Natural killer cell (primary cell): ENCODE results near the gene SCAPER. TPM values are rescaled to one million over a fixed set of nuclear protein-coding genes. Genes with fewer than 3 reads are reported as not detected.

Experiments used
- ATAC-seq, 3 donors: fragments of 150-1000 bp in 2 of 3; fragments of 200-7000 bp in 1 of 3; cut with Tn5 transposase; 1 replicate in 1 of 3; 2 replicates in 2 of 3; pipeline ENCODE4 v1.10.0; 2021; ENCODE audit warnings: mild to moderate bottlenecking in 2 of 3, moderate library complexity in 2 of 3
- DNase-seq, 2 donors: peaks; one replicate each; pipeline versions ENCODE4 v3.0.0 to v3.0.0-alpha.2; 2013 to 2021; ENCODE audit warnings: mixed read lengths in 1 of 2
- H3K27ac ChIP-seq: one replicate; pipeline ENCODE4 v1.5.1; 2013; ENCODE audit warnings: mild to moderate bottlenecking, low read length
- H3K27me3 ChIP-seq: one replicate; pipeline ENCODE4 v1.6.1; 2013; ENCODE audit warnings: low read length; ENCODE audit not compliant: control insufficient read depth, insufficient read depth
- H3K36me3 ChIP-seq: one replicate; pipeline ENCODE4 v1.6.1; 2013; ENCODE audit warnings: low read length; ENCODE audit not compliant: control insufficient read depth, insufficient read depth
- H3K4me1 ChIP-seq: one replicate; pipeline ENCODE4 v1.6.1; 2013; ENCODE audit warnings: low read length; ENCODE audit not compliant: control insufficient read depth, insufficient read depth
- H3K4me3 ChIP-seq: one replicate; pipeline ENCODE4 v1.5.1; 2013; ENCODE audit warnings: low read length
- H3K9me3 ChIP-seq: one replicate; pipeline ENCODE4 v1.6.1; 2013; ENCODE audit warnings: low read length; ENCODE audit not compliant: control insufficient read depth, insufficient read depth
- H3K27ac Mint-ChIP-seq, 2 donors: one replicate each; pipeline ENCODE4 v1.8.0; 2022; ENCODE audit warnings: mild to moderate bottlenecking in 2 of 2, mixed read lengths in 2 of 2, moderate library complexity in 1 of 2
- H3K27me3 Mint-ChIP-seq, 2 donors: one replicate each; pipeline ENCODE4 v1.8.0; 2022; ENCODE audit warnings: low read depth in 2 of 2, mixed read lengths in 2 of 2
- H3K36me3 Mint-ChIP-seq: one replicate; pipeline ENCODE4 v1.8.0; 2022; ENCODE audit warnings: mixed read lengths
- H3K4me1 Mint-ChIP-seq, 2 donors: one replicate each; pipeline ENCODE4 v1.8.0; 2022; ENCODE audit warnings: mixed read lengths in 2 of 2
- H3K4me3 Mint-ChIP-seq: one replicate; pipeline ENCODE4 v1.8.0; 2022; ENCODE audit warnings: mild to moderate bottlenecking, moderate library complexity, mixed read lengths
- H3K9me3 Mint-ChIP-seq, 2 donors: one replicate each; pipeline ENCODE4 v1.8.0; 2022; ENCODE audit warnings: mixed read lengths in 2 of 2
- WGBS: methylation state at CpG from one replicate; pipeline ENCODE4 v1.1.7; 2013; ENCODE audit warnings: missing lambda C conversion rate; ENCODE audit not compliant: insufficient coverage; 5-methylcytosine and 5-hydroxymethylcytosine counted together
- intact Hi-C: fragments of 100-400 bp; cut with micrococcal nuclease; formaldehyde crosslinking; loops from one replicate; pipeline ENCODE4 v1.14.2; 2022
- total RNA-seq, 4 donors: library from RNA; stranded (reverse); fragments of 120-200 nt in 1 of 4; gene quantifications; one replicate each; pipeline versions ENCODE4 v1.2.3 to v1.2.4, GENCODE V29; 2013 to 2022
- TF ChIP-seq, protein P1 (sequence below): fragments of 200-600 bp; IDR thresholded peaks from one replicate; pipeline ENCODE4 v1.8.0; 2022; ENCODE audit warnings: antibody characterized with exemption

Gene SCAPER
- total RNA-seq, 3 donors from 2014 or later (not counting 1 experiment from before 2014, with no cell fraction given), result 48.1 to 53.6 (median 51.8) TPM

DNA sequence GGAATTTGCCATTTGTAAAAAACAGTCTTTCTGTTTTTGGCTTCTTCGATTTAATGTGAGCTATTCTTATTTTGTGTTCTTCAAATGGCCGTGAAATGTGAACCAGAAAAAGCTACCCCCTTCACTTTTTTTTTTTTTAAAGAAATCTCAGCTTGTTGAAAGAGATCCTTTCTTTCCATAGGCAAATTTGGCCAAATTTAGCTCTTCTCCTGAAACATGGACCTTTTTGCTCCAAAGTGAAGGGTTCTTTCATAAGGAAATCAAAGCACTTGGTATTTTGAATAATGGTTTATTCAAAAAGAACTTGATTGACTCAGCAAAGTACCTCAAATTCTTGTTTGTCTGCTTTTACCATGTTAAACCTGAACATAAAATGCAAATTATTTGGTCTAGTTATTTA lies 36.5 kb upstream of the SCAPER start:
- intact Hi-C loops, result no loop called here
- DNase-seq (no peak), ATAC-seq (no peak)
- Mint-ChIP-seq H3K36me3 (peaks cover 13% of the 10 kb centered on the region), H3K4me3 (no peak overlapping the region), H3K9me3 (no peaks in the 10 kb centered on the region), H3K27me3 (no peaks in the 10 kb centered on the region), H3K4me1 (peaks cover 0 to 6% of the 10 kb centered on the region in 2 donors), H3K27ac (no peak overlapping the region)
- H3K9me3 ChIP-seq, result no peaks in the 10 kb centered on the region
- H3K4me1 ChIP-seq, result no peaks in the 10 kb centered on the region
- no peak overlapping the region for H3K4me3 ChIP-seq
- peaks cover 35% of the 10 kb centered on the region for H3K36me3 ChIP-seq
- no peaks in the 10 kb centered on the region for H3K27me3 ChIP-seq
- H3K27ac ChIP-seq, result no peak overlapping the region
- TF ChIP-seq, protein P1, sequence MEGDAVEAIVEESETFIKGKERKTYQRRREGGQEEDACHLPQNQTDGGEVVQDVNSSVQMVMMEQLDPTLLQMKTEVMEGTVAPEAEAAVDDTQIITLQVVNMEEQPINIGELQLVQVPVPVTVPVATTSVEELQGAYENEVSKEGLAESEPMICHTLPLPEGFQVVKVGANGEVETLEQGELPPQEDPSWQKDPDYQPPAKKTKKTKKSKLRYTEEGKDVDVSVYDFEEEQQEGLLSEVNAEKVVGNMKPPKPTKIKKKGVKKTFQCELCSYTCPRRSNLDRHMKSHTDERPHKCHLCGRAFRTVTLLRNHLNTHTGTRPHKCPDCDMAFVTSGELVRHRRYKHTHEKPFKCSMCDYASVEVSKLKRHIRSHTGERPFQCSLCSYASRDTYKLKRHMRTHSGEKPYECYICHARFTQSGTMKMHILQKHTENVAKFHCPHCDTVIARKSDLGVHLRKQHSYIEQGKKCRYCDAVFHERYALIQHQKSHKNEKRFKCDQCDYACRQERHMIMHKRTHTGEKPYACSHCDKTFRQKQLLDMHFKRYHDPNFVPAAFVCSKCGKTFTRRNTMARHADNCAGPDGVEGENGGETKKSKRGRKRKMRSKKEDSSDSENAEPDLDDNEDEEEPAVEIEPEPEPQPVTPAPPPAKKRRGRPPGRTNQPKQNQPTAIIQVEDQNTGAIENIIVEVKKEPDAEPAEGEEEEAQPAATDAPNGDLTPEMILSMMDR, result no peak
- 92% methylated on average over 2 of the region's 2 CpGs for WGBS

GRCh38 chr15:76939715-76940114 lies 34.6 kb upstream of the SCAPER start:
- no peak overlapping the region for H3K27ac Mint-ChIP-seq
- no peaks in the 10 kb centered on the region for H3K4me1 Mint-ChIP-seq
- Histone ChIP-seq H3K4me1 (no peaks in the 10 kb centered on the region), H3K27me3 (no peaks in the 10 kb centered on the region), H3K9me3 (no peaks in the 10 kb centered on the region), H3K4me3 (no peak overlapping the region), H3K36me3 (peaks cover 36% of the 10 kb centered on the region), H3K27ac (no peak overlapping the region)
- H3K4me3 Mint-ChIP-seq, result no peak overlapping the region
- TF ChIP-seq, protein P1, result no peak
- WGBS, result no CpG with 5 or more reads among the region's 1 CpG
- DNase-seq (no peak), ATAC-seq (no peak)
- no peaks in the 10 kb centered on the region for H3K9me3 Mint-ChIP-seq
- H3K27me3 Mint-ChIP-seq, result no peaks in the 10 kb centered on the region
- intact Hi-C loops, result no loop called here
- H3K36me3 Mint-ChIP-seq, result peaks cover 12% of the 10 kb centered on the region

DNA sequence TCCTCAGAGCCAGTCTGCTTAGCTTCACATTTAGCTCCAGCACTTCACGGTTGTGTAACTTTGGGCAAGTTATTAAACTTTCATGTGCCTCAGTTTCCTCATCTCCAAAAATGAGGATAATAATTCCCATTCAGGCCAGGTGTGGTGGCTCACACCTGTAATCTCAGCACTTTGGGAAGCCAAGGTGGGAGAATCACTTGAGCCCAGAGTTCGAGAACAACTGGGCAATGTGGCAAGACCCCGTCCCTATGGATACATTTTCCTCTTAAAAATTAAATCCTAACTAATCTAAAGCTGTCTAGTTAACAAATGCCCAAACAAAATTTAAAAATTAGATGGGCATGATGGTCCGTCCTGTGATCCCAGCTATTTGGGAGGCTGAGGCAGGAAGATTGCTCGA lies 33.6 kb upstream of the SCAPER start:
- H3K9me3 Mint-ChIP-seq, result no peaks in the 10 kb centered on the region
- no peak overlapping the region for H3K4me3 Mint-ChIP-seq
- no peaks in the 10 kb centered on the region for H3K27me3 ChIP-seq
- ATAC-seq (no peak), DNase-seq (no peak)
- no peaks in the 10 kb centered on the region for H3K27me3 Mint-ChIP-seq
- H3K4me1 Mint-ChIP-seq, result peaks cover 0 to under 1% of the 10 kb centered on the region in 2 donors
- H3K4me3 ChIP-seq, result no peak overlapping the region
- TF ChIP-seq, protein P1, result no peak
- intact Hi-C loops, result no loop called here
- no peak overlapping the region for H3K27ac Mint-ChIP-seq
- no peak overlapping the region for H3K27ac ChIP-seq
- H3K36me3 ChIP-seq, result peaks cover 32% of the 10 kb centered on the region
- no peaks in the 10 kb centered on the region for H3K4me1 ChIP-seq
- WGBS, result 100% methylated on average over 5 of the region's 5 CpGs
- H3K36me3 Mint-ChIP-seq, result peaks cover 6% of the 10 kb centered on the region
- no peaks in the 10 kb centered on the region for H3K9me3 ChIP-seq

- no peak overlapping the region for H3K4me3 Mint-ChIP-seq
- no peak overlapping the region for H3K27ac ChIP-seq
- no peaks in the 10 kb centered on the region for H3K27me3 Mint-ChIP-seq
- peaks cover 34% of the 10 kb centered on the region for H3K36me3 ChIP-seq
- no peaks in the 10 kb centered on the region for H3K9me3 ChIP-seq
- intact Hi-C loops, result no loop called here
- no peak overlapping the region for H3K4me3 ChIP-seq
- H3K27me3 ChIP-seq, result no peaks in the 10 kb centered on the region
- ATAC-seq, result no peak
- H3K27ac Mint-ChIP-seq, result no peak overlapping the region
- WGBS, result 85% methylated on average over 3 of the region's 3 CpGs
- H3K4me1 ChIP-seq, result peaks cover 5% of the 10 kb centered on the region
- peaks cover 13 to 18% of the 10 kb centered on the region in 2 donors for H3K4me1 Mint-ChIP-seq
- no peak for DNase-seq
- TF ChIP-seq, protein P1, result no peak
- H3K36me3 Mint-ChIP-seq, result peaks cover 6% of the 10 kb centered on the region
- no peaks in the 10 kb centered on the region for H3K9me3 Mint-ChIP-seq
These were observed 31.5 kb upstream of the SCAPER start for GRCh38 chr15:76936671-76937070.
